ENCODE data around the gene GRB10.

The GRB10 gene

GRCh38 chr7:50710441-50711154 lies 72.1 kb downstream of the GRB10 start:
- H3K9me3 ChIP-seq (ENCODE audit: insufficient read depth, low read length, severe bottlenecking): no peaks in the 10 kb centered on the region
- H3K27ac ChIP-seq (ENCODE audit: low read length): no peak overlapping the region
- H3K4me3 ChIP-seq (ENCODE audit: low read depth in 1 of 2, low read length in 2 of 2): no peak overlapping the region
- ATAC-seq (ENCODE audit: insufficient read depth, low read depth) (no peak), DNase-seq (no peak)
- no peak overlapping the region for H2AFZ ChIP-seq (ENCODE audit: low read depth, low read length)
- no peaks in the 10 kb centered on the region for H3K36me3 ChIP-seq (ENCODE audit: insufficient read depth, low read length)
- no peak overlapping the region for H3K4me2 ChIP-seq (ENCODE audit: insufficient read depth, low read length)
- peaks cover 4% of the 10 kb centered on the region for H3K27me3 ChIP-seq (ENCODE audit: insufficient read depth, low read length, poor library complexity)
- no peak overlapping the region for H3K9ac ChIP-seq (ENCODE audit: low read depth, low read length)
- H3K79me2 ChIP-seq (ENCODE audit: insufficient read depth, low read length): no peaks in the 10 kb centered on the region
- no peaks in the 10 kb centered on the region; the same call in 1 of the 2 replicates for H4K20me1 ChIP-seq (ENCODE audit: insufficient read depth, low read length)
- TF ChIP-seq CTCF (IDR thresholded peaks at IDR 0.05; ENCODE audit: borderline replicate concordance, extremely low read depth, low read length, poor library complexity, severe bottlenecking) (no peak), EZH2 (IDR thresholded peaks at IDR 0.05; ENCODE audit: borderline replicate concordance, low read depth, low read length, severe bottlenecking) (no peak)
- H3K4me1 ChIP-seq (ENCODE audit: insufficient read depth, low read length): no peaks in the 10 kb centered on the region

GRCh38 chr7:50709151-50709550 lies 73.5 kb downstream of the GRB10 start:
- Histone ChIP-seq H3K4me1 (ENCODE audit: insufficient read depth, low read length) (no peaks in the 10 kb centered on the region), H3K79me2 (ENCODE audit: insufficient read depth, low read length) (no peaks in the 10 kb centered on the region), H3K4me3 (ENCODE audit: low read depth in 1 of 2, low read length in 2 of 2) (no peak overlapping the region), H2AFZ (ENCODE audit: low read depth, low read length) (no peak overlapping the region), H3K9ac (ENCODE audit: low read depth, low read length) (no peak overlapping the region), H3K27me3 (ENCODE audit: insufficient read depth, low read length, poor library complexity) (peaks cover 6% of the 10 kb centered on the region), H3K36me3 (ENCODE audit: insufficient read depth, low read length) (no peaks in the 10 kb centered on the region), H3K27ac (ENCODE audit: low read length) (no peak overlapping the region), H3K4me2 (ENCODE audit: insufficient read depth, low read length) (no peak overlapping the region), H4K20me1 (ENCODE audit: insufficient read depth, low read length) (no peaks in the 10 kb centered on the region; the same call in 1 of the 2 replicates), H3K9me3 (ENCODE audit: insufficient read depth, low read length, severe bottlenecking) (no peaks in the 10 kb centered on the region)
- DNase-seq: no peak
- ATAC-seq (ENCODE audit: insufficient read depth, low read depth): no peak
- TF ChIP-seq EZH2 (IDR thresholded peaks at IDR 0.05; ENCODE audit: borderline replicate concordance, low read depth, low read length, severe bottlenecking) (no peak), CTCF (IDR thresholded peaks at IDR 0.05; ENCODE audit: borderline replicate concordance, extremely low read depth, low read length, poor library complexity, severe bottlenecking) (no peak)

- H3K4me2 ChIP-seq (ENCODE audit: insufficient read depth, low read length): no peak overlapping the region
- TF ChIP-seq EZH2 (IDR thresholded peaks at IDR 0.05; ENCODE audit: borderline replicate concordance, low read depth, low read length, severe bottlenecking) (no peak), CTCF (IDR thresholded peaks at IDR 0.05; ENCODE audit: borderline replicate concordance, extremely low read depth, low read length, poor library complexity, severe bottlenecking) (no peak)
- no peak overlapping the region for H3K27ac ChIP-seq (ENCODE audit: low read length)
Observed at GRCh38 chr7:50707236-50708006, 75.3 kb downstream of the GRB10 start.

More at GRCh38 chr7:50707236-50708006, 75.3 kb downstream of the GRB10 start:
- no peaks in the 10 kb centered on the region for H3K4me1 ChIP-seq (ENCODE audit: insufficient read depth, low read length)
- no peaks in the 10 kb centered on the region; the same call in 1 of the 2 replicates for H4K20me1 ChIP-seq (ENCODE audit: insufficient read depth, low read length)
- no peak overlapping the region for H3K4me3 ChIP-seq (ENCODE audit: low read depth in 1 of 2, low read length in 2 of 2)
- no peaks in the 10 kb centered on the region for H3K9me3 ChIP-seq (ENCODE audit: insufficient read depth, low read length, severe bottlenecking)
- no peak for ATAC-seq (ENCODE audit: insufficient read depth, low read depth)
- H3K27me3 ChIP-seq (ENCODE audit: insufficient read depth, low read length, poor library complexity): peaks cover 17% of the 10 kb centered on the region
- H3K36me3 ChIP-seq (ENCODE audit: insufficient read depth, low read length): no peaks in the 10 kb centered on the region
- no peak overlapping the region for H3K9ac ChIP-seq (ENCODE audit: low read depth, low read length)
- no peak overlapping the region for H2AFZ ChIP-seq (ENCODE audit: low read depth, low read length)
- DNase-seq: no peak
- H3K79me2 ChIP-seq (ENCODE audit: insufficient read depth, low read length): no peaks in the 10 kb centered on the region
